ENCODE results near the gene VPS37B.

Gene VPS37B

GRCh38 chr12:122868471-122869177 lies 27.3 kb downstream of the VPS37B start:
- Mint-ChIP-seq H3K4me1 (ENCODE audit: low read depth) (peaks cover 38% of the 10 kb centered on the region), H3K36me3 (peaks cover 11% of the 10 kb centered on the region), H3K27ac (peak overlapping the region; percentile 46), H3K9me3 (ENCODE audit: low read depth) (no peaks in the 10 kb centered on the region), H3K27me3 (no peaks in the 10 kb centered on the region), H3K4me3 (no peak overlapping the region)

GRCh38 chr12:122867691-122868461 lies 28.0 kb downstream of the VPS37B start:
- Mint-ChIP-seq H3K4me3 (no peak overlapping the region), H3K27ac (no peak overlapping the region), H3K36me3 (peaks cover 11% of the 10 kb centered on the region), H3K9me3 (ENCODE audit: low read depth) (no peaks in the 10 kb centered on the region), H3K4me1 (ENCODE audit: low read depth) (peaks cover 31% of the 10 kb centered on the region), H3K27me3 (no peaks in the 10 kb centered on the region)

- Mint-ChIP-seq H3K36me3 (peaks cover 11% of the 10 kb centered on the region), H3K4me1 (ENCODE audit: low read depth) (peaks cover 23% of the 10 kb centered on the region)
These were observed 28.8 kb downstream of the VPS37B start for GRCh38 chr12:122866950-122867607.

GRCh38 chr12:122866379-122866778 lies 29.5 kb downstream of the VPS37B start:
- Mint-ChIP-seq H3K4me3 (no peak overlapping the region), H3K4me1 (ENCODE audit: low read depth) (peaks cover 16% of the 10 kb centered on the region), H3K36me3 (peaks cover 11% of the 10 kb centered on the region), H3K9me3 (ENCODE audit: low read depth) (no peaks in the 10 kb centered on the region), H3K27ac (no peak overlapping the region), H3K27me3 (no peaks in the 10 kb centered on the region)

More at GRCh38 chr12:122866950-122867607, 28.8 kb downstream of the VPS37B start:
- H3K4me3 Mint-ChIP-seq = no peak overlapping the region
- no peaks in the 10 kb centered on the region for H3K9me3 Mint-ChIP-seq (ENCODE audit: low read depth)
- H3K27ac Mint-ChIP-seq = no peak overlapping the region
- H3K27me3 Mint-ChIP-seq = no peaks in the 10 kb centered on the region

- peaks cover 9% of the 10 kb centered on the region for H3K36me3 Mint-ChIP-seq
- peak overlapping the region; percentile 41 for H3K27ac Mint-ChIP-seq
- no peaks in the 10 kb centered on the region for H3K9me3 Mint-ChIP-seq (ENCODE audit: low read depth)
- no peak overlapping the region for H3K4me3 Mint-ChIP-seq
- H3K27me3 Mint-ChIP-seq = no peaks in the 10 kb centered on the region
- H3K4me1 Mint-ChIP-seq (ENCODE audit: low read depth) = peaks cover 8% of the 10 kb centered on the region
These were observed 30.4 kb downstream of the VPS37B start for GRCh38 chr12:122865268-122866231.

GRCh38 chr12:122864894-122865253 lies 31.1 kb downstream of the VPS37B start:
- peak overlapping the region; percentile 41 for H3K27ac Mint-ChIP-seq
- H3K36me3 Mint-ChIP-seq = peaks cover 9% of the 10 kb centered on the region
- H3K9me3 Mint-ChIP-seq (ENCODE audit: low read depth) = no peaks in the 10 kb centered on the region
- no peak overlapping the region for H3K4me3 Mint-ChIP-seq
- no peaks in the 10 kb centered on the region for H3K27me3 Mint-ChIP-seq
- peaks cover 7% of the 10 kb centered on the region for H3K4me1 Mint-ChIP-seq (ENCODE audit: low read depth)

GRCh38 chr12:122862872-122863701 lies 32.8 kb downstream of the VPS37B start:
- no peak overlapping the region for H3K4me3 Mint-ChIP-seq
- H3K4me1 Mint-ChIP-seq (ENCODE audit: low read depth) = peaks cover 2% of the 10 kb centered on the region
- no peaks in the 10 kb centered on the region for H3K36me3 Mint-ChIP-seq
- no peak overlapping the region for H3K27ac Mint-ChIP-seq
- H3K27me3 Mint-ChIP-seq = no peaks in the 10 kb centered on the region
- no peaks in the 10 kb centered on the region for H3K9me3 Mint-ChIP-seq (ENCODE audit: low read depth)

GRCh38 chr12:122862110-122862634 lies 33.8 kb downstream of the VPS37B start:
- Mint-ChIP-seq H3K9me3 (ENCODE audit: low read depth) (no peaks in the 10 kb centered on the region), H3K27me3 (no peaks in the 10 kb centered on the region), H3K27ac (no peak overlapping the region), H3K4me3 (no peak overlapping the region), H3K4me1 (ENCODE audit: low read depth) (peaks cover 2% of the 10 kb centered on the region), H3K36me3 (no peaks in the 10 kb centered on the region)

- Mint-ChIP-seq H3K4me1 (ENCODE audit: low read depth) (peaks cover 2% of the 10 kb centered on the region), H3K36me3 (no peaks in the 10 kb centered on the region), H3K27ac (no peak overlapping the region), H3K27me3 (no peaks in the 10 kb centered on the region), H3K4me3 (no peak overlapping the region), H3K9me3 (ENCODE audit: low read depth) (no peaks in the 10 kb centered on the region)
These were observed 34.3 kb downstream of the VPS37B start for GRCh38 chr12:122861587-122861970.

GRCh38 chr12:122860854-122861586 lies 34.9 kb downstream of the VPS37B start:
- H3K36me3 Mint-ChIP-seq = no peaks in the 10 kb centered on the region
- no peak overlapping the region for H3K27ac Mint-ChIP-seq
- no peaks in the 10 kb centered on the region for H3K27me3 Mint-ChIP-seq
- peaks cover 2% of the 10 kb centered on the region for H3K4me1 Mint-ChIP-seq (ENCODE audit: low read depth)
- H3K4me3 Mint-ChIP-seq = no peak overlapping the region
- H3K9me3 Mint-ChIP-seq (ENCODE audit: low read depth) = no peaks in the 10 kb centered on the region

GRCh38 chr12:122860040-122860853 lies 35.7 kb downstream of the VPS37B start:
- H3K27ac Mint-ChIP-seq = no peak overlapping the region
- H3K4me1 Mint-ChIP-seq (ENCODE audit: low read depth) = peaks cover 2% of the 10 kb centered on the region
- H3K9me3 Mint-ChIP-seq (ENCODE audit: low read depth) = no peaks in the 10 kb centered on the region
- no peaks in the 10 kb centered on the region for H3K27me3 Mint-ChIP-seq
- no peaks in the 10 kb centered on the region for H3K36me3 Mint-ChIP-seq
- H3K4me3 Mint-ChIP-seq = no peak overlapping the region

- Mint-ChIP-seq H3K9me3 (ENCODE audit: low read depth) (no peaks in the 10 kb centered on the region), H3K27ac (no peak overlapping the region), H3K27me3 (no peaks in the 10 kb centered on the region), H3K4me3 (no peak overlapping the region), H3K4me1 (ENCODE audit: low read depth) (peaks cover 2% of the 10 kb centered on the region), H3K36me3 (no peaks in the 10 kb centered on the region)
These were observed 36.5 kb downstream of the VPS37B start for GRCh38 chr12:122859303-122860039.
